Gastroesophageal sphincter (tissue), 3 donors: ENCODE results near the gene TBC1D14.

Experiments
- CTCF ChIP-seq, 4 experiments: fragments of 200-600 bp in 2 of 4; fragments of 450-650 bp in 2 of 4; sonication (generic) in 1 of 4; IDR thresholded peaks; one replicate each; pipeline ENCODE4 v1.5.1; 2017 to 2019; ENCODE audit warnings: antibody characterized with exemption in 4 of 4, mild to moderate bottlenecking in 2 of 4, moderate library complexity in 2 of 4
- EP300 ChIP-seq: sonication (generic); formaldehyde crosslinking; IDR thresholded peaks from one replicate; pipeline ENCODE4 v1.6.1; 2017; ENCODE audit warnings: antibody characterized with exemption, mild to moderate bottlenecking
- POLR2A ChIP-seq, 2 donors: fragments of 450-650 bp; IDR thresholded peaks; one replicate each; pipeline ENCODE4 v1.6.1; 2017; ENCODE audit warnings: antibody characterized with exemption in 2 of 2, mild to moderate bottlenecking in 2 of 2, moderate library complexity in 1 of 2
- POLR2AphosphoS5 ChIP-seq: sonication (generic); formaldehyde crosslinking; IDR thresholded peaks from one replicate; pipeline ENCODE4 v1.6.1; 2017; ENCODE audit warnings: antibody characterized with exemption

GRCh38 chr4:7015383-7016035, 105.9 kb downstream of the TBC1D14 start:
- TF ChIP-seq CTCF (IDR thresholded peaks at IDR 0.05) (no peak), POLR2A (IDR thresholded peaks at IDR 0.05) (no peak), POLR2AphosphoS5 (no peak), EP300 (no peak)
